ENCODE data around the gene RXRB. TPM values are rescaled to one million over a fixed set of nuclear protein-coding genes. Genes with fewer than 3 reads are reported as not detected.

RXRB gene
- polyA plus RNA-seq, 3 donors = 22.7 to 31.3 (median 29.6) TPM

DNA sequence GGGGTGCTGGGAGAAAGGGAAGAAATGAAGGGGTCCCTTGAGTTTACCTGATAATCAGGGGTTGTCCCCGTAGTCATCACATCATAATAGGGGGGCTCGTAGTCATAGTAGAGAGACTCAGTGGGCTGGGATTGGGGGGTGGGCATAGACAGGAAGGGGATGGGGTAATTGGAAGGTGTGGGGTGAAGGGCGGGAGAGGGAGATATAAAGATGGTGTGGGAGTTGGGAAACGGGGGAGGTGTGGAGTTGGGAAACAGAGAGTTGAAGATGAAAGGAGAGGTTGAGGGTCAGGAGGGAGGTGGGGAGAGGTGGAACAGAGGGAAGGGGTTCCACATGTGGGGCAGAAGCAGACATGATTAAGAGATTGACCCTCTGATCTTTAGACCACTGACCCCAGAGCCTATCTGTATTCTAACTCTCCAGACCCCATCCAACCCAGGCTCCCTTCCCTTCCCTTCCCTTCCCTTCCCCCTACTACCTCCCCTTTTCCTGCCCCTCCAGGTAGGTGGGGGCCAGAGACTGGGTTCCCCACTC, 14.7 kb downstream of the RXRB start:
- WGBS, 3 donors = 71 to 84% (median 83%) methylated on average over 4 of the region's 4 CpGs
- H3K27ac ChIP-seq (ENCODE audit: low read depth, low read length) = no peak overlapping the region

DNA sequence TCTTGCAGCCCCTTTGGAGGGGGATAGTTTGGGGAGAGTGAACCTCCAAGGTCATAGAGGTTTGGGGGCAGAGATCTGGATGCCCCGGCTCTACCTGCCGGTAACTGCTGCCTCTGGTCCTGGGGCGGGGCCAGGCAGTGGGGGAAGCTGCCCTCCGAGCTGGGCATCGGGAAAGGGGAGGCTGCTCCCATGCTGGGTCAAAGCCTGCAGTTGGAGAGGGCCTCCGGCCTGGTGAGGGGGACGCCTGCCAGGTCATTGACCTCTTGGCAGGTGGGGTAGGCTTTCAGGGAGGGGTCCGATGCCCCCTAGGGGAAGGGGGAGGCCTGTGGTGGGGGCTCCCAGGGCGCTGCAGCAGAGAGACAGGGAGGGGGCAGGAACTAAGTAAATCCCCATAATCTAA, 15.3 kb downstream of the RXRB start:
- 54 to 82% (median 74%) methylated on average over 8 to 9 of the region's 9 CpGs for WGBS, 3 donors
- no peak overlapping the region for H3K27ac ChIP-seq (ENCODE audit: low read depth, low read length)

DNA sequence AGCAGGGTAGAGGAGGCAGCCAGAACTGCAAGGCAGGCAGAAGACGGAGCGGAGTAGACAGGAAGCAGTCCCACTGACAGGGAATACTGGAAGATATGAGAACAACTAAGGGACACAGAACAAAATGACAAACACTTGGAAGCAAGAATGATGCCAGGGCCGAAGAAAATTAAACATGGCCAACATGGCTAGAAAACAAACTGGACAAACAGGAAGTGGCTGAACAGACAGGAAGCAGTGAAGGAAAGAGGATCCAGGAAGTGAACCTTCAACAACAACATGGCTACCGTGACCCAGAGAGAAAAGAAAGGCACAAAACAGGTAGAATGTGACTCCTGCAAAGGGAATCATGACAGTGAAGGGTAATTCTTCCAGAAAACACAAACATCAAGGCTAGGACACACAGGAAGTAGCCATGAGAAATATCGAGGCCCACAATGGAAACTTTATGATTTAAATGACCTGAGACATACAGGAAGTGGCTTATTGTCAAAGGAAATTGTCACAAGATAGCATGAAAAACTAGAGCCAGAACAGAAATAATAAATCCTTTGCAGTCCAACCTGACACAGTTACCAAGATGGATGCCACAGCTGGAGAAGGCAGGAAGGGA, 17.3 kb downstream of the RXRB start:
- 61 to 87% (median 63%) methylated on average over 5 of the region's 5 CpGs for WGBS, 3 donors
- no peak overlapping the region for H3K27ac ChIP-seq (ENCODE audit: low read depth, low read length)

DNA sequence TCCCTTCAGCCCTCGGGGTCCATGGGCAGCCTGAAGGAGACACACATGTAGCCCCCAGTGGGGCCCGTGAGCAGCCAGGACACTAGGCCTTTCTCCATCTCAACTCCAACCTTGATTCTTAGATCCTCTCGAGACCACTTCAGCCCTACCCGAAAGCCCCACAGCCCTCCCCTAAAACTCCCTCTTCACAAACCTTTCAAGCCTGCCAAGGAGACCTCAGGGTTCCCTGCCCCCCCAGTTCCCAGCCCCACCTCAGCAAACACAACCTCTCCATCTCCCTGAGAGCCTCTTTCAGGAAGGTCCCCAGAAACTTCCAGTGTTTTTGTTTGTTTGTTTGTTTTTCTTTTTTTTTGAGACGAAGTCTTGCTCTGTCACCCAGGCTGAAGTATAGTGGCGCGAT, 19.3 kb downstream of the RXRB start:
- WGBS, 3 donors = 85 to 92% (median 86%) methylated on average over 7 of the region's 7 CpGs
- H3K27ac ChIP-seq (ENCODE audit: low read depth, low read length) = no peak overlapping the region

DNA sequence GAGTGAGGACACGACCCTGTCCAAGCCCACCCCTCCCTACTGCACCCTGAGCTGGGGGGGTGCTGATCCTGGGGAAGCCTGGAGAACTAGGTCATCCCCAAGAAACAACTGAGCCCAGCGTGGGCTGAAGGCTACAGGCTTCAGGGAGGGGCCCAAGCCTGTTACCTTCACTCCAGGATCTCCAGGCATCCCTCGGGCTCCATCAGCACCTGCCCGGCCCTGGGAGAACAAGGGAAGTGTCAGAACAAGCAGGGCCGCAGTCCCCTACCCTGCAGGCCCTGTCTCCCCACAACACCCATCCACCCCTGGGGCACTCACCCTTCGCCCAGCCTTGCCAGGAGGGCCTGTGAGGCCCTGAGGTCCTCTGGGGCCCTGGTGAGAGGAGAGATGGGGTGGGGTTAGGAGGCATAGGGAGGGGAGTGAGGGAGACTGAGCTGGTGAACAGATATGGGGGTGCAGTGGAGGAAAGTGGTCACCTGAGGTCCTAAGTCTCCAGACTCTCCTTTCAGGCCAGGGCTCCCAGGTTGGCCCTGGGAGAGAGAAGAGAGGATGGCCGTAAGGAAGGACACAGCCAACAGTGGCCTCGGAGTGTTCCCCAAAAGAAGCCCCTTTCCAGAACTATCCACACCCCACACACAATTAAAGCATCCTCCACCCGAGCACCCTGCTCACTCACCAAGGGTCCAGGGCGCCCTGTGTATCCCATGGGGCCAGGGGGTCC, 21.6 kb downstream of the RXRB start:
- no peak overlapping the region for H3K27ac ChIP-seq (ENCODE audit: low read depth, low read length)
- WGBS, 3 donors = 82 to 89% (median 88%) methylated on average over 8 to 10 of the region's 10 CpGs

DNA sequence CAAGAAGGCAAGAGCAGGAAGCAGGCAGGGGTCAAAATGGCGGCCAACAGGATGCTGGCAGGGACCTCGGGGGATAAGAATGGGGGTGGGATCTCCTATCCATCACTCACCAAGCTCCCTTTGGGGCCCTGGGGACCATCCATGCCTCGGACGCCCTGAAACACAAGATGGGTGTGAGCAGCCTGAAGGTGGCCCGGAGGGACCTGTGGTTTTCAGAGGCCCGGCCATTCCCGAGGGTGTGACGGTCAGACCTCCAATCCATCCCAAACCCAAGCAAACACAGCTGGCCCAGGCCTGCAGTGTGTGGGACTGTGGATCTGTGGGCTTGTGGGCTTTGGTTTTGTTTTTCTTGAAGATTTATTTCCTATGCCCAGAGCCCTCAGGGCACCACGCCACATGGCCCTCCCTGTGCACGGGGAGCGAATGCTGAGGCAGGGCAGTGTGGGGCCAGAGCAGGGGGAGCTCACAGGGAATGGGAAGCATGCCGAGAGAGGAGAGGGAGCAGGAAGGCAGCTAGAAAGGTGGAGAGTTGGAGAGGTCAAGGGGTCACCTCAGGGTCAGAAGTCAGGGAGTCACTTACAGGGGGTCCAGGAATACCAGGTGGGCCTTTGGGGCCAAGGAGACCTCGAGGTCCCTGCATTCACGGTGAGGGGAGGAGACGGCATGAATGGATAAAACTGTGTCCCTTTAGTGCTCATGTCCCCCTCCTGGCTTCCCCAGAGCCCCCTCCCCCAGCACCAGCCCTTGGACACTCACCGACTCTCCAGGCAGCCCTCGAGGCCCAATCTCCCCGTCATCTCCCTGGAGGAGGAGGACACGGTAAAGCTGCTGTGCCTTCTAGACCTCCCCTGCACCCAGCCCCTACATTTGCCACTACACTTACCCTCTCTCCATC, 22.7 kb downstream of the RXRB start:
- WGBS, 3 donors = 84 to 85% (median 84%) methylated on average over 18 to 19 of the region's 19 CpGs
- no peak overlapping the region for H3K27ac ChIP-seq (ENCODE audit: low read depth, low read length)

DNA sequence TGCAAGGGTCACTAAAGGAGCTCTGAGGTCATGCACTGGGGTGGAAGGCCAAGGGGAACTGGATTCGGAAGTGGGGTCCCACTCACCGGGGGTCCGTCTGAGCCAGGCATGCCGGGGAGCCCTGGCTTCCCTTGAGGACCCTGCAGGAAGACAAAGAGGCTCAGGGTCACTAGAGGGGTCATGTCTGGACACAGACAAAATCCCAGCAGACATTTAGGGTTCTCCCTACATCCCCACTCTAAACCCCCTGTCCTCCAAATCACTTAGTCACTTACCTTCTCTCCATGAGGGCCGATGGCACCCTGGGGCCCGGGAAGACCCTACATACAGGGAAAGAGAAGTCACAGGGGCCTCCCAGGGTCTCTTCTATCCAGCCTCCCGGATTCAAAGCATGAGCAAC, 23.6 kb downstream of the RXRB start:
- WGBS, 3 donors = 84 to 93% (median 90%) methylated on average over 7 of the region's 7 CpGs
- H3K27ac ChIP-seq (ENCODE audit: low read depth, low read length) = no peak overlapping the region

DNA sequence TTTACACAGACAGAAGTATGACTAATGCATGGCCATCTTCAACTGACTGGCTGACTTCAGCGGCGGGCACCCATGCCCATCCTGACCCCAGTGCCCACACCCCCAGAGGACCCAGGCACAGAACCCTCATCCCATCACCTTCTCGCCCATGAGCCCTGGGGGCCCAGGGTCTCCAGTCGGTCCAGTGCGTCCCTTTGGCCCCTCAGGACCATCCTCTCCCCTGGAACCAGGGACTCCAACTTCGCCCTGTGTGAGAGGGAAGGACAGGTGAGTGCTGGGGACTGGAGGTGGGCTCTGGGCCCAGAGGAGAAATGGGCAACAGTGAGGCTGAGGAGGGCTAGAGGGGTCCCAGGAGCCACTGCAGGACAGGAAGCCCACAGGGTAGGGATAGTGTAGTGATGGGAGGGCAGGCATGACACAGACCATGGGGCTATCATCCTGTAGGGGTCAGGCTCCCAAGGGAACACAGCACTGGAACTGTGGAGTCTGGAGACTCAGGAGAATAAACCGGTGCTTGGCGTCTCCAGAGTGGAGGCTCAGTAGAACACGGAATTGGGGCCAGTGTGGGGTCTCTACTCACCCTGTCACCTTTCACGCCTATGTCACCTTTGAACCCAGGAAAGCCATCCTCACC, 24.9 kb downstream of the RXRB start:
- 68 to 86% (median 85%) methylated on average over 10 of the region's 10 CpGs for WGBS, 3 donors
- no peak overlapping the region for H3K27ac ChIP-seq (ENCODE audit: low read depth, low read length)

DNA sequence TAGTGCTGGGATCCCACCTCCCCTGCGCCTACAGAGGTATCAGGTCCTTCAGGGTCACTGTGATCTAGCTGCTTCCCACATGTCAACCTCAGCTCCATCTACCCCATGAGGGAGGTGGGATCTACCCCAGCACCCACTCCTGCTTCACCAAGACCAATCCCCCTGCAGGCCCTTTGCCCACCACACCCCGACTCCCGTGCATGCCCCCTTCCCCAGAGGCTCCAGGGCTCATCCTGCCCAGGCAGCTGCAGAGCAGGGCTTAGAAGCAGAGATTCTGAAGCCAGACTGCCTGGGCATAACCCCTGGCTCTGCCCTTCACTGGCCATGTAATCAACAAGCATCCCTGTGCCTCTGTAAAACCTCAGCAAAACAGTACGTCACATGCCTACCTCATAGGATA, 25.7 kb downstream of the RXRB start:
- 88 to 98% (median 94%) methylated on average over 4 of the region's 4 CpGs for WGBS, 3 donors
- H3K27ac ChIP-seq (ENCODE audit: low read depth, low read length) = no peak overlapping the region

DNA sequence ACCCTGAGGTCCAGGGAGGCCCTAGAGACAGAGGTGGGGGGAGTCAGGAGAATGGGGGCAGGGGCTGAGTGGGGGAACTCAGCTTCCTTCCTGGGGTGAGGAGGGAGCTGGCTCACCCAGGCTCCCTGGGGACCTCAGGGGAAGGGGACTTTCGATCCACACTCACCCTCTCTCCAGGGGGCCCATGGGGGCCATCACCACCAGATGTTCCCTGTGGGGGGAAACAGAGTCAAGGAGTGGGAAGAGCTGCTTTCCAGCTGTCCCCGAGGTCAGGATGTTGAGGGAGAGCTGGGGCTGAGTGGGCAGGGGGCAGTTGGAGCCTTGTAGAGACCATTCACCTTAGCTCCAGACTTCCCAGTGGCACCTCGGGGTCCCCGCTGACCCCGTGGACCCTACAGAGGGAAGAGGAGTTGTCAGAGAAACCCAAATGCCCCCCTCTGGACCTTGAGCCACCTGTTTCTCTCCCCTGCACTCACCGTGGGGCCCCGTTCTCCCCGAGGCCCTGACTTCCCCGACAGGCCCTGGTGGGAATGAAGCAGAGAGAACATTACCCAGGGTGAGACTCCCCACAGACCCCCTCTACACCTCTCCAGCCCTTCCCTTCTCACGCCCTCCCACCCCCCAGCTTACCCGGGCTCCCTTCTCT, 26.8 kb downstream of the RXRB start:
- 48 to 64% (median 57%) methylated on average over 8 to 11 of the region's 11 CpGs for WGBS, 3 donors
- H3K27ac ChIP-seq (ENCODE audit: low read depth, low read length) = no peak overlapping the region

DNA sequence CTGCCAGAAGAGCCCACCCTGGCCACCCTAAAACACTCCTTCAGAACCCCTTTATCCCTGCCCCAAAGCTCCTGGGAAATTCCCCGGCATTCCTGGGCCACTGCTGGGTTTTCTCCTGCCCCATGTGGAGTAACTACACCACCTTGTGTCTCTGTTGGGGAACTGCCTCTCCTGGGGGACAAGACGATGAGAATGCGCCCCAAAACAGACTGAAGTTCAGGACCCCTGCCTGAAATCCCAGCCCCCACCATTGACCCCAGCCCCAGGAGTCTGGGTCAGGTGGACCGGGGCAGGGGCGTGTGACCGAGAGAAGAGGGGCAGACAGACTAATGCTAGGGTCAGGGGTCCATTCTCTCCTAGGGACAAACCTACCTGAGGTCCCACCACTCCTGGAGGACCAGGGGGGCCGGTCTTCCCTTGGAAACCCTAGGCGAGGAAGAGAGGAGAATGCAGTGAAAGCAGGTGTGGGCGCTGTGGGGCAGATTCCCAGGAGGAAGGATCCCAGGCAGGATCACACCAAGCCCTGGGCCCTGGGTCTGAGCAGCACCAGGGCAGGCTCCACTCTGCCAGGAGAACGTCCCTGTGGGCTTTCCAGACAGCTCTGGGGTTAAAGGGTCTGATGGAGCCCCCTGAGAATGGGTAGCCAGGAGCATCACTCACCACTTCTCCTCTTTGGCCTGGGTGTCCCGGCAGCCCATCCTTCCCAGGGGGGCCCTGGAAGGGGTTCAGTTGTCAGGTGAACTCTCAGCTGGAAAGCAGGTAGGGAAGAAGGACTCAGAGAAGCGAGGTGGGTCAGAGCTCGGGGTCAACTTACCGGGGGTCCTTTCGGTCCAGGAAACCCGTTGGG, 27.6 kb downstream of the RXRB start:
- H3K27ac ChIP-seq (ENCODE audit: low read depth, low read length) = no peak overlapping the region
- WGBS, 3 donors = 52 to 71% (median 64%) methylated on average over 16 of the region's 16 CpGs

DNA sequence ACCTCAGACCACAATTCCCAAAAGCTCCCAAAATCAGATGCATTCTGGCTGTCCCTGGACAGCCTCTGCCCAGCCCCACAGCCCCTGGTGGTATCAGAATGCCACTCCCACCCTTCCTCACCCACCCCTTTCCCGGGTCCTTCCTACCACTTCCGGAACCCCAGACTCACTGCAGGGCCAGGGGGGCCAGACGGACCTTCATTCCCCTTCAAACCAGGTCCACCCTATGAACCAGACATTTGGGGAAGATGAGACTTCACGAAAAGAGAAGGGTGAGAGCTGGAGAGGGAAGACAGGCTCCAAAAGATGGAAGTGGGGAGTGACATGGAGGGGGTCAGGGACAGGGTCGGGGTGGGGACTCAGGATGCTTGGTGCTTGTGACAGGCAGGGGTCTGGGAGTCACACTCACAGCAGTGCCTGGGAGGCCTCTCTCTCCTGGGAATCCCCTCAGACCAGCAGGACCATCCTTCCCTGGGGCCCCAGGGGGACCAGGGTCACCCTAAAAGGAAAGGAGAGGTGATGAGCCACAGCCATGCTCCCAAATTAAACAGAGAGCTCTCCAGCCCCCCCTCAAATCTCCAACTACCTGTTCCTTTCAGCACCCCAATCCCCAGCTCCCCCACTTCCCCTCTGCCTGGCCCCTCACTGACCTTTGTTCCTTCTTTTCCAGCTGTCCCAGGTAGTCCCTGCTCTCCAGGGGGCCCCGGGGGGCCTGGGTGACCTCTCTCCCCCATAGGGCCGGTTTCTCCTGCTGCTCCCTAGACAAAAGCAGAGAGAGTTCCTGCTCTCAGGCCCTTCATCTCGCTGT, 28.4 kb downstream of the RXRB start:
- no peak overlapping the region for H3K27ac ChIP-seq (ENCODE audit: low read depth, low read length)
- 54 to 68% (median 65%) methylated on average over 8 of the region's 8 CpGs for WGBS, 3 donors

DNA sequence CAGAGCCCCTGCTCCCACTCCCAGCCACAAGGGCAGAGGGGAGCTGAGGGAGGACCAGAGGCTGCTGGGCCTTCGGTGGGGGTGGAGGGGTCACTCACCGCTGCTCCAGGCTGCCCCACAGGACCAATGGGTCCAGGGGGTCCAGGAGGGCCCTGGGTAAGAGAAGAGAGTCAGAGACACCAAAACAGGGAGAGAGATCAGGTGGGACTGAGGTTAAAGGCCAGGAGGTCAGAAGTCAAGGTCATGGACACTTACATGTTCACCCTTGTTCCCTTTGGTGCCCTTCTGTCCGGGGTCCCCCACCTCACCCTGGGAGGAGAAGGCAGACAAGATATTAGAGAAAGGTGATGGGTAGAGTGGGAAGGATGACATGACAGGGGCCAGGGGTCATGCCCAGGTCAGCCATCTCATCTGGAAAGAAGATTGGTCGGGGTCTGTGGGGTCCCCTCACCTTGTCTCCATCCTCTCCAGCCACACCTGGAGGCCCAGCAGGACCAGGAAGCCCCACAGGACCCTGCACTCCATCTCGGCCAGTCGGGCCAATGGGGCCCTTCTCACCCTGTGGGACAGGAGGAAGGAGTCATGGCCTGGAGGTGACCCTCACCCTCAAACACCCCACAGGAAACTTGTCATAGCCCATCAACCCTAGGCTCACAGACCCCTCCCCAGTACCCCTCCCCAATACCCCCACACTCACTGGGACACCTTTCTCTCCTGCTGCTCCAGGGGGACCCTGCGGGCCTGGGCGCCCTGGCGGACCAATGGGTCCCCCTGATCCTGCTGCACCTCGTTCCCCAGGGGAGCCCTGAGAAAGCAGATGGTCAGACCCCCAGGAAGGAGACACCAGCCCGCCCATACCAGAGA, 29.2 kb downstream of the RXRB start:
- no peak overlapping the region for H3K27ac ChIP-seq (ENCODE audit: low read depth, low read length)
- 84 to 87% (median 85%) methylated on average over 11 of the region's 11 CpGs for WGBS, 3 donors

DNA sequence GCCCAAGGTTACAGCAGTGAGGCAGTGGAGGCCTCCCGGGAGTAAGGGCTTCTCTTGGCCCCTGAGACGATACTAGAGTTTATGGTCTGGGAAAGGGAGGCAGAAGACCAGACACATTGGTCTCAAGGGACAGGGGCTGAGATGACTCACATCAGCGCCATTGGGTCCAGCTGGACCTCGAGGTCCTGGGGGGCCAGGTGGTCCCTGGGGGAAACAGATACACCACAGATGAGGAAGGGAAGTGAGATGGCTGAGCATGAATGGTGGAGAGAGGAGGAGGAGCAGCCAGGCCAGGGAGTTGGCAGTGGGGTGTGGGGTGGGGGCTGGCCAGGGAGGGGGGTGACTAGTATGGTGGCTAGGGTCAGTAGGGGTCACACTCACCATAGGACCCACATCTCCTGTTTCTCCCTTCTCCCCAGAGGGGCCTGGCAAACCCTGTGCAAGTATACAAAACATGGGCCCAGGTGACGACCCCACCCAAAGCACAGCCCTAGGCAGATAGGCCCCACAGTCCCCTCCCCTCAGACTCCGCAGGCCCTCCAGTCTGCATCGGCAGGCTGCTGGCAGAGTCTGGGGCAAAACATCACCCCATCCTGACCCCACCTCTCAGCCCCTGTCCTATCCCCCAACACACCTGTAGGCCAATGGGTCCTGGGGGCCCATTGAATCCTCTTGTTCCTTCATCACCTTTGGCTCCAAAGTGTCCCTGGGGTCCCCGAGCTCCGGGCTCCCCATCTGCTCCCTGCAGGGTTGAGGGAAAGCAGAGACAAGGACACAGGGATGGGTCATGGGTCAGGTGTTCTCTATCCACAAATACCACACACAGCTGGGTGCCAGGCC, 30.1 kb downstream of the RXRB start:
- no peak overlapping the region for H3K27ac ChIP-seq (ENCODE audit: low read depth, low read length)
- WGBS, 3 donors = 82 to 90% (median 87%) methylated on average over 8 to 9 of the region's 9 CpGs
